GM19035 (cell line): ENCODE results near the gene PPM1G.

Experiments used
- ATAC-seq: cut with Tn5 transposase; IDR thresholded peaks from one replicate; pipeline ENCODE4 v1.9.1; 2021; ENCODE audit not compliant: unreplicated experiment

Gene PPM1G

GRCh38 chr2:27336173-27336572 lies 73.2 kb downstream of the PPM1G start:
- no peak for ATAC-seq

GRCh38 chr2:27335311-27335710 lies 74.1 kb downstream of the PPM1G start:
- ATAC-seq, result no peak
